HepG2 (cell line): ENCODE measurements around the gene YLPM1. TPM values are rescaled to one million over a fixed set of nuclear protein-coding genes. Genes with fewer than 3 reads are reported as not detected.

Source experiments
- HNF4A ChIP-seq: sonication (generic); formaldehyde crosslinking; IDR thresholded peaks from 2 replicates; pipeline ENCODE4 v1.4.0; 2020; ENCODE audit warnings: missing genetic modification reagents
- KDM1A ChIP-seq: IDR thresholded peaks from 2 replicates; pipeline ENCODE4 v1.6.1; 2016; ENCODE audit warnings: missing compliant biosample characterization
- MIER2 ChIP-seq: IDR thresholded peaks from 2 replicates; pipeline ENCODE4 v1.6.1; 2016; ENCODE audit warnings: missing biosample characterization, missing genetic modification reagents
- PRPF4 ChIP-seq: fragments of 200-400 bp; formaldehyde crosslinking; IDR thresholded peaks from 2 replicates; pipeline ENCODE4 v1.6.1; 2016; ENCODE audit warnings: low read length, low read depth; ENCODE audit not compliant: poor library complexity, severe bottlenecking
- RFX5 ChIP-seq: IDR thresholded peaks from 2 replicates; pipeline ENCODE4 v1.6.1; 2011; ENCODE audit warnings: low read depth, low read length, improper control_type of control experiment
- TEAD3 ChIP-seq: optimal IDR thresholded peaks from 2 replicates; pipeline ENCODE3; 2016; ENCODE audit warnings: borderline replicate concordance
- ZBTB21 ChIP-seq: sonication (generic); formaldehyde crosslinking; IDR thresholded peaks from 2 replicates; pipeline ENCODE4 v1.4.0; 2020; ENCODE audit warnings: missing genetic modification reagents
- ZBTB40 ChIP-seq, 2 experiments: fragments of 450-650 bp in 1 of 2; sonication (generic) in 1 of 2; formaldehyde crosslinking in 1 of 2; IDR thresholded peaks; 2 replicates each; pipeline versions ENCODE4 v1.6.1 to v1.8.0; 2016 to 2022; ENCODE audit warnings: antibody characterized with exemption in 1 of 2, mild to moderate bottlenecking in 1 of 2, missing genetic modification reagents in 1 of 2
- ZNF44 ChIP-seq: sonication (generic); formaldehyde crosslinking; IDR thresholded peaks from 2 replicates; pipeline ENCODE4 v1.5.1; 2020; ENCODE audit warnings: mild to moderate bottlenecking, missing genetic modification reagents
- ZNF691 ChIP-seq: sonication (generic); formaldehyde crosslinking; IDR thresholded peaks from 2 replicates; pipeline ENCODE4 v1.4.0; 2020; ENCODE audit warnings: missing genetic modification reagents, low read depth, mild to moderate bottlenecking, borderline replicate concordance
- ZNF792 ChIP-seq: IDR thresholded peaks from 2 replicates; pipeline ENCODE4 v1.6.1; 2016
- ZNF839 ChIP-seq: sonication (generic); formaldehyde crosslinking; IDR thresholded peaks from 2 replicates; pipeline ENCODE4 v1.4.0; 2020; ENCODE audit warnings: missing genetic modification reagents, mild to moderate bottlenecking, borderline replicate concordance
- polyA plus RNA-seq, 8 experiments: library from polyadenylated mRNA; depleted of rRNA in 3 of 8; stranded (reverse) in 7 of 8; unstranded in 1 of 8; fragments of >200 nt; fragmentation: Illumina TruSeq in 4 of 8; extraction: Trizol in 4 of 8; gene quantifications; 2 replicates each; pipeline versions ENCODE4 v1.2.1 to v1.2.3, GENCODE V29; 2011 to 2016; ENCODE audit warnings: low read depth in 4 of 8, missing spikeins in 1 of 8, mixed read lengths in 1 of 8; ENCODE audit not compliant: insufficient read depth in 1 of 8
- total RNA-seq, 5 experiments: library from RNA; depleted of rRNA; stranded (reverse); fragments of >200 nt; fragmentation: Illumina TruSeq; extraction: Trizol; gene quantifications; 2 replicates each; pipeline ENCODE4 v1.2.3, GENCODE V29; 2016; ENCODE audit warnings: low read depth in 1 of 5
- TF ChIP-seq, protein P1 (sequence below): sonication (generic); formaldehyde crosslinking; IDR thresholded peaks from 2 replicates; pipeline ENCODE4 v1.5.0; 2020; ENCODE audit warnings: mild to moderate bottlenecking, missing genetic modification reagents
- TF ChIP-seq, protein P2 (sequence below): sonication (generic); formaldehyde crosslinking; IDR thresholded peaks from 2 replicates; pipeline ENCODE4 v1.5.0; 2020; ENCODE audit warnings: missing genetic modification reagents

The YLPM1 gene
- total and polyA plus RNA-seq, 2 of the 13 experiments (the other 11 are each of a cell fraction or from before 2014, with no cell fraction given), result 6.7 to 21.9 TPM

DNA sequence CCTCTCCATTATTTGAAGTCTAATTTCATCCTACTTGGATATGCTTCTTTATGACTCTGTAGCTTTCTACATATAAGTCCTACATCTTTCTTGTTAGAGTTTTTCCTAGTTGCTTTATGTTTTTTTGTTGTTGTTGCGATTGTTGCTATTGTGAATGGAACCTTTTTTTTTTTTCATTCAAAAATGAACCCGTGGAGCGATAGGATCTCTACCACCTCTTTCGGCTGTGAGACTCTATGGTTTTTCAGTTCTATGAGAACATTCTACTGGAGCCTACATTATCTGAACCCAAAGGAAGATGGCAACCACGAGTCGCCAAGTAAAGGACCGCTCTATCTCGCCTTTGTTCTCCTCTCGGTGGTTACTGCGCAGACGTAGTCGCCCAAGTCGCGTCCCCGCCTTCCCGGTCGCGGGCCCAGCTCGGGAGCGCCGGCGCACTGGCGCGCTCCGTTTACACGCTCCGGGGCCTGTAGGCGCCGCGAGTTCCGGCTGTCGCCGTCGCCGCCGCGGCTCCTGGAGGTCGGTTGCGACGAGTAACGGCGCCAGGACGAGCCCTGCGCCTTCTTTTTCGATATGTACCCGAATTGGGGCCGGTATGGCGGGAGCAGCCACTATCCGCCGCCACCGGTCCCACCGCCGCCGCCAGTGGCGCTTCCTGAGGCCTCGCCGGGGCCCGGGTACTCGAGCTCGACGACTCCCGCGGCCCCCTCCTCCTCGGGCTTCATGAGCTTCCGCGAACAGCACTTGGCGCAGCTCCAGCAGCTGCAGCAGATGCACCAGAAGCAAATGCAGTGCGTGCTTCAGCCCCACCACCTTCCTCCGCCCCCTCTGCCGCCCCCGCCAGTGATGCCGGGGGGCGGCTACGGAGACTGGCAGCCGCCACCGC is at the start of gene YLPM1 (continued):
- peak; percentile 52; the same call in 1 of the 2 replicates for TF ChIP-seq ZNF691
- no peak for TF ChIP-seq PRPF4
- no peak for TF ChIP-seq ZNF839 (CRISPR knock-in tag)
- TF ChIP-seq RFX5, result no peak
- no peak for TF ChIP-seq ZBTB40 (IDR thresholded peaks at IDR 0.05)
- TF ChIP-seq ZBTB40 (CRISPR knock-in tag; IDR thresholded peaks at IDR 0.05), result peak; percentile 66
- TF ChIP-seq ZNF44 (CRISPR knock-in tag), result no peak
- TF ChIP-seq ZBTB21, result no peak
- peak; percentile 17 for TF ChIP-seq TEAD3 (CRISPR knock-in tag)
- TF ChIP-seq, protein P1, sequence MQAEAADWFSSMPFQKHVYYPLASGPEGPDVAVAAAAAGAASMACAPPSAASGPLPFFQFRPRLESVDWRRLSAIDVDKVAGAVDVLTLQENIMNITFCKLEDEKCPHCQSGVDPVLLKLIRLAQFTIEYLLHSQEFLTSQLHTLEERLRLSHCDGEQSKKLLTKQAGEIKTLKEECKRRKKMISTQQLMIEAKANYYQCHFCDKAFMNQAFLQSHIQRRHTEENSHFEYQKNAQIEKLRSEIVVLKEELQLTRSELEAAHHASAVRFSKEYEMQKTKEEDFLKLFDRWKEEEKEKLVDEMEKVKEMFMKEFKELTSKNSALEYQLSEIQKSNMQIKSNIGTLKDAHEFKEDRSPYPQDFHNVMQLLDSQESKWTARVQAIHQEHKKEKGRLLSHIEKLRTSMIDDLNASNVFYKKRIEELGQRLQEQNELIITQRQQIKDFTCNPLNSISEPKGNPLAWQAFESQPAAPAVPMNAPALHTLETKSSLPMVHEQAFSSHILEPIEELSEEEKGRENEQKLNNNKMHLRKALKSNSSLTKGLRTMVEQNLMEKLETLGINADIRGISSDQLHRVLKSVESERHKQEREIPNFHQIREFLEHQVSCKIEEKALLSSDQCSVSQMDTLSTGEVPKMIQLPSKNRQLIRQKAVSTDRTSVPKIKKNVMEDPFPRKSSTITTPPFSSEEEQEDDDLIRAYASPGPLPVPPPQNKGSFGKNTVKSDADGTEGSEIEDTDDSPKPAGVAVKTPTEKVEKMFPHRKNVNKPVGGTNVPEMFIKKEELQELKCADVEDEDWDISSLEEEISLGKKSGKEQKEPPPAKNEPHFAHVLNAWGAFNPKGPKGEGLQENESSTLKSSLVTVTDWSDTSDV (CRISPR knock-in tag), result no peak
- TF ChIP-seq, protein P2, sequence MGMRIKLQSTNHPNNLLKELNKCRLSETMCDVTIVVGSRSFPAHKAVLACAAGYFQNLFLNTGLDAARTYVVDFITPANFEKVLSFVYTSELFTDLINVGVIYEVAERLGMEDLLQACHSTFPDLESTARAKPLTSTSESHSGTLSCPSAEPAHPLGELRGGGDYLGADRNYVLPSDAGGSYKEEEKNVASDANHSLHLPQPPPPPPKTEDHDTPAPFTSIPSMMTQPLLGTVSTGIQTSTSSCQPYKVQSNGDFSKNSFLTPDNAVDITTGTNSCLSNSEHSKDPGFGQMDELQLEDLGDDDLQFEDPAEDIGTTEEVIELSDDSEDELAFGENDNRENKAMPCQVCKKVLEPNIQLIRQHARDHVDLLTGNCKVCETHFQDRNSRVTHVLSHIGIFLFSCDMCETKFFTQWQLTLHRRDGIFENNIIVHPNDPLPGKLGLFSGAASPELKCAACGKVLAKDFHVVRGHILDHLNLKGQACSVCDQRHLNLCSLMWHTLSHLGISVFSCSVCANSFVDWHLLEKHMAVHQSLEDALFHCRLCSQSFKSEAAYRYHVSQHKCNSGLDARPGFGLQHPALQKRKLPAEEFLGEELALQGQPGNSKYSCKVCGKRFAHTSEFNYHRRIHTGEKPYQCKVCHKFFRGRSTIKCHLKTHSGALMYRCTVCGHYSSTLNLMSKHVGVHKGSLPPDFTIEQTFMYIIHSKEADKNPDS (CRISPR knock-in tag), result no peak
- no peak for TF ChIP-seq HNF4A (CRISPR knock-in tag)
- TF ChIP-seq MIER2 (CRISPR knock-in tag), result peak; percentile 55; the same call in 1 of the 2 replicates
- no peak for TF ChIP-seq KDM1A
- peak; percentile 56; the same call in 1 of the 2 replicates for TF ChIP-seq ZNF792 (CRISPR knock-in tag)
